Glomerular endothelial cell (primary cell): ENCODE measurements around the gene SMPD2. TPM values are rescaled to one million over a fixed set of nuclear protein-coding genes. Genes with fewer than 3 reads are reported as not detected.

Source experiments
- DNase-seq: peaks from one replicate; pipeline ENCODE4 v3.0.0-alpha.2; 2011; ENCODE audit warnings: low read depth, low spot score; ENCODE audit errors: extremely low read depth
- total RNA-seq: library from RNA; depleted of rRNA; stranded (reverse); fragments of >200 nt; gene quantifications from 2 replicates; pipeline ENCODE4 v1.2.3, GENCODE V29; 2015

Gene SMPD2
- total RNA-seq, 1 donor from 2014 or later: 7.1 TPM

- DNase-seq: no peak
Measured at GRCh38 chr6:109482905-109483734, 42.6 kb downstream of the SMPD2 start, which contains the start of gene ZBTB24. TSS of gene ZBTB24 (minus strand) at chr6:109483219. CDS start at chr6:109482026, 1,193 bp downstream.

GRCh38 chr6:109483735-109484057 lies 43.2 kb downstream of the SMPD2 start:
- DNase-seq: no peak

GRCh38 chr6:109484122-109484521 lies 43.6 kb downstream of the SMPD2 start:
- DNase-seq: no peak

- no peak for DNase-seq
Measured at GRCh38 chr6:109485266-109485935, 44.9 kb downstream of the SMPD2 start.

GRCh38 chr6:109486068-109486467 lies 45.5 kb downstream of the SMPD2 start:
- DNase-seq: no peak

GRCh38 chr6:109488001-109488400 lies 47.5 kb downstream of the SMPD2 start:
- no peak for DNase-seq

GRCh38 chr6:109490713-109491112 lies 50.2 kb downstream of the SMPD2 start:
- DNase-seq: no peak

GRCh38 chr6:109491207-109491938 lies 50.8 kb downstream of the SMPD2 start:
- no peak for DNase-seq

Other genes with a start within 250 kb of the SMPD2 start
- 141 and 163 TPM in 2 replicates for gene CD164, start 58.3 kb upstream of the SMPD2 start, total RNA-seq
- gene PPIL6, start 96 bp upstream of the SMPD2 start, total RNA-seq: 0.15 and 0.58 TPM in 2 replicates
- gene MICAL1, start 15.0 kb downstream of the SMPD2 start, total RNA-seq: 34.7 and 42.2 TPM in 2 replicates
- 4.9 and 5.5 TPM in 2 replicates for gene ZBTB24, start 42.5 kb downstream of the SMPD2 start, total RNA-seq